HG02943 (cell line): Measurements from ENCODE around the gene RNFT2.
"Not testable (repeated sequence)": the region's sequence is repeated elsewhere in the genome, so short reads cannot be mapped to it uniquely, and the experiment has no call there.

ENCODE experiments used
- ATAC-seq: cut with Tn5 transposase; IDR thresholded peaks from one replicate; pipeline ENCODE4 v1.9.1; 2021; ENCODE audit warnings: mild to moderate bottlenecking, low read depth, moderate library complexity; ENCODE audit not compliant: unreplicated experiment

RNFT2 gene

GRCh38 chr12:116789562-116789961, 51.4 kb downstream of the RNFT2 start:
- ATAC-seq = not testable (repeated sequence)

- ATAC-seq = no peak
These were observed 52.0 kb downstream of the RNFT2 start for GRCh38 chr12:116790066-116790465.

DNA sequence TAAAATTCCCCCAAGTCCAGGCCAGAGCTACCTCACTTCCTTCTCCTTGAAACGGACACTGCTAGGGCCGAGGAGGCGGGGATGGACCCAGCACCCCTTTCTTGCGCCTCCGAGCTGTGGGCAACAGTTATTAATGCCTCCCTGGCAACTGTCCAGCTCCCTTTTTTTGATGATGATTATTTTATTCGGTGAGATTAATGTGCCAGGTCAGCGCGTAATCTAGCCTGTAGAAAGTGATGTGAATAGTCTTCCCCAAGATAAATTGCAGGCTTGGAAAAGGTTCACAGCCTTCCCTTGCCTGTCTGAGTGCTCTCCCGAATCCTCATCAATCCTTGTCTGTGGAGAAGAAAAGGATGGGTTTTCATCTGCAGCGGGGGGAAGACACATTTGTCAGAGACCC, 54.3 kb downstream of the RNFT2 start:
- no peak for ATAC-seq

- ATAC-seq = no peak
These were observed 56.6 kb downstream of the RNFT2 start for GRCh38 chr12:116794725-116795124.

DNA sequence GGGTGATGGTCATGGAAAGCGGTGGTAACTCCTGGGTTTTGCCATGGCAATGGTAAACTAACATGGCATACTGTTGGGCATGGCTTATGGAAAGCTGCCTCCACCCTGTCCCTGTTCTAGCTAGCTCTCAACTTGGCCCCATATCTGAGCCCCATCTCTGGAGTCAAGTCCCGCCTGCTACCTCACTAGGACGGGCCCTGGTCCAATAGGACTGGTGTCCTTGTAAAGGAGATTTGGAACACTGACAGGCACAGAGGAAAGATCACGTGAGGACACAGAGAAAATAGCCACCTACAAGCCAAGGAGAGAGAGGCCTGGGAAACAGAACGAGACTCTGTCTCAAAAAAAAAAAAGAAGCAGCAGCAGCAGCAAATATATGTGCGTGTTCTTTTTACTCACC, 59.8 kb downstream of the RNFT2 start:
- ATAC-seq = no peak

GRCh38 chr12:116798719-116799118, 60.6 kb downstream of the RNFT2 start:
- no peak for ATAC-seq

GRCh38 chr12:116799955-116800354, 61.8 kb downstream of the RNFT2 start:
- ATAC-seq = no peak

DNA sequence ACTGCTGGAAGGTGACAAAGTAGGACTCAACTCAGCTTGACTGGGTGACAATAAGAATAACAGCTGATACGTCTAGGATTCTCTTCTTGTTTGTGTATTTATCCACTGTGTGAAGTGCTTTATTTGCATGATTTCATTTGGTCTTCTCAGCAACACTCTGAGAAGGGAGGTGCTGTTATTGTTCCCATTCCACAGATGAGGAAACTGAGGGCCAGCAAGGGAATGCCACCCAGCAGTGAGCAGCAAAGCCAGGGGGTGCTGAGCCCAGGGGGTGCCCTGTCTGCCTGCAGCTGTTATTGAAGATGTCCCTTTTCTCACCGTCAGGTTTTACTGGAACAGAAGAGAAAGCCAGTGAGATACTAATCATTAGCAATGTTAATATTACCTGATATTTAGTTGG, 62.8 kb downstream of the RNFT2 start:
- ATAC-seq = no peak

- no peak for ATAC-seq
These were observed 63.9 kb downstream of the RNFT2 start for GRCh38 chr12:116802018-116802417.

GRCh38 chr12:116803013-116803736, 65.1 kb downstream of the RNFT2 start:
- ATAC-seq = no peak

GRCh38 chr12:116804051-116804450, 65.9 kb downstream of the RNFT2 start:
- no peak for ATAC-seq

DNA sequence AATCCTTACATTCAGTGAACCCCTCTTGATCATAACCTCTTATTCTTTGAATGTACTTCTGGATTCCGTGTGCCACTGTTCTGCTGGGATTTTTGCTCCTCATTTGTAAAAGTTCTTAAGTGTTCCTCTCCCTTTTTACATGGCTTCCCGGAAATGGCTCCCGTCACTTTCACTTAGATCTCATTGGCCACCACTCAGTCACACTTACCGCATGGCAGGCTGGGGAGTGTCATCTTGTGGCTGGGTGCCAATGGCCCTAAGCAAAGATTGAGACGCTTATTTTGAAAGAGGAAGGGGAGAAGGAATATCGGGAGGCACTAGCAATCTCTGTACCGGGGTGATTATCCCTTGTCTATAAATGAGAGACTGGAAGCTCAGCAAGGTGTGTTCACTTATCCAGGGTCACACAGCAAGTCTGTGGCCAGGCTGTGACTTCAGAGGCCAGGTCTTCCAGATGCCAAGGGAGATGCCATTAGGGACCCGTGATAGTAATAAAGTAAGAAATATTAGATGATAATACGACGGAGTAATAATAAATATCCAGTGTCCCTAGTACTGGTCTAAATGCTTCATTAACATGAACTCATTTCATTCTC, 68.8 kb downstream of the RNFT2 start:
- ATAC-seq = no peak

GRCh38 chr12:116807546-116807945, 69.4 kb downstream of the RNFT2 start:
- no peak for ATAC-seq

- ATAC-seq = no peak
These were observed 70.3 kb downstream of the RNFT2 start for GRCh38 chr12:116808113-116809105.

DNA sequence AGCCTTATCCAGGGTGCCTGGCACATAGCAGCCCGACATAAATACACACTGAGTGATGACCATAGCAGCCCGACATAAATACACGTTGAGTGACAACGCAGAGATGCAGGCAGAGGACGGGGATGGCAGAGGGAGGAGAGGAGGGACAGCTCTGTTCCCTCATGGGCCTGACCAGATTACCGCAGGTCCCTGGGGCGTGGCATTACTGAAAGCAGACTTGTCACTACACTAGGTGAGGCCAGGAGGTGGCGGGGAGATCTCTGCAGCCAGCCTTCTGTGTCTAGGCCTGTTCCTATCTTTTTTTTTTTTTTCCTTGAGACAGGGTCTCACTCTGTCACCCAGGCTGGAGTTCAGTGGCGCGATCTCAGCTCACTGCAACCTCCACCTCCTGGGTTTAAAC, 74.1 kb downstream of the RNFT2 start:
- no peak for ATAC-seq

GRCh38 chr12:116813271-116814041, 75.3 kb downstream of the RNFT2 start:
- no peak for ATAC-seq

DNA sequence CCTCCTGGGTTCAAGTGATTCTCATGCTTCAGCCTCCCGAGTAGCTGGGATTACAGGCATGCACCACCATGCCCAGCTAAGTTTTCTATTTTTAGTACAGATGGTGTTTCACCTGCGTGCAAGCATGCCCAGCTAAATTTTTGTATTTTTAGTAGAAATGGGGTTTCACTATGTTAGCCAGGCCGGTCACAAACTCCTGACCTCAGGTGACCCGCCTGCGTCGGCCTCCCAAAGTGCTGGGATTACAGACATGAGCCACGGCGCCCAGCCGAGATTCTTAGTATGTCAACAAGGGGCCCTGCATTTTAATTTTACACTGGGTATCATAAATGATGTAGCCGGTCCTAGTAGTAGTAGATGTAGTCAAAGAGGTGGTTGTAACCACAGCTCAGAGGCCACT, 76.7 kb downstream of the RNFT2 start:
- not testable (repeated sequence) for ATAC-seq

- ATAC-seq = no peak
These were observed 80.3 kb downstream of the RNFT2 start for GRCh38 chr12:116818341-116818856.

DNA sequence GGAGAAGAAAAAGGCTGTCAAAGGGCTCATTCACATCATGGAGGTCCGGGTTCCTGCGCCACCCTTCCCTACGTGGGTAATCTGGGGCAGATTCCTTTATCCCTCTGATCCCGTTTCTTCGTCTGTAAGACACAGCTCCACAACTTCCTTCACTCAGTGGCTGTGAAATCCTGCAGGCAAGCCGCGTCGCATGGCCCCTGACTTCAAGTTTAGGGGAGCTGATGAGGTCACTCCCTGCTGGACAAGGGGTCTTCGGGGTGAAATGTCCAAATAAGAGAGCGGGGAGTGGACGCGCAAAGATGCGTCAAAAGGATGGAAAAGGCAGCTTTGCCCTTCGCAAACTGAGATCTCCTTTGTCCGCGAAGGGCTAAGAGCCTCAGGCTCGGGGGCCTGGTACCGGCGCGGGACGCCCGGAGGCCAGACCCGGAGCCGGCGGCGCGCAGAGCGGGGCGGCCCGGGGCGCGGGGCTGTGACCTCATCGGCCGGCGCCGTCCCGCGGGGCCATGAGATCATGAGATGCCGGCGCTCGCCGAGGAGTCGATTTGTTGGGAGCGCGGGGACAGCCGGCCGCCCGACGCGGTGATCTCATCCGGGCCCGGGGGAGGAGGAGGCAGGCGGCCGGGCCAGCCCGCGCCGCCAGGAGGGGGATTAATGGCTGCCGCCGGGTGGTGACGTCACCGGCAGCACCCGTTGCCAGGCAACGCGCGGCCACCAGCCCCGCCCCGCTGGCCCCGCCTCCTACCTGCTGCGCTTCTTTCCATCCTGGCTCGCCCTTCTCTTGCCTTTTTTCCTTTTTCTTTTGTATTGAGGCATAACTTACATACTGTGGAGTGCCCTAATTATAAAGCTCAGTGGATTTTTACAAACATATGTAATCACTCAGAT, 81.1 kb downstream of the RNFT2 start:
- peak; percentile 76 for ATAC-seq
